Measurements from ENCODE around the gene UNC13D. TPM values are rescaled to one million over a fixed set of nuclear protein-coding genes. Genes with fewer than 3 reads are reported as not detected.
"Not testable (repeated sequence)": the region's sequence is repeated elsewhere in the genome, so short reads cannot be mapped to it uniquely, and the experiment has no call there.

The UNC13D gene
- total and polyA plus RNA-seq, 2 of the 4 experiments (the other 2 are of a cell fraction): under 0.01 to 0.31 TPM

- peak overlapping the region; percentile 98 for H3K4ac ChIP-seq (ENCODE audit: low read depth, low read length)
- in situ Hi-C loops (cut with MboI; ENCODE audit: low sequenced_read_pairs) (no loop called here), dilution Hi-C loops (cut with HindIII; ENCODE audit: low sequenced_read_pairs, unreplicated experiment) (no loop called here), intact Hi-C loops (cut with micrococcal nuclease) (loop anchor here (10.0 kb wide), 1 partner anchor 85 kb away; the partner anchor contains the start of gene UNK)
- H3K23ac ChIP-seq (ENCODE audit: low read depth, low read length): peak overlapping the region; percentile 93
- peak overlapping the region; percentile 94 to 97 for H4K8ac ChIP-seq (ENCODE audit: low read depth in 2 of 2, low read length in 2 of 2)
- H3K36me3 ChIP-seq (ENCODE audit: control insufficient read depth, insufficient read depth, low read length): no peaks in the 10 kb centered on the region; the same call in 1 of the 2 replicates
- peak overlapping the region; percentile 64 for H3K4me2 ChIP-seq (ENCODE audit: low read depth, low read length)
- DNase-seq: peak; percentile 84
- H3K27me3 ChIP-seq (ENCODE audit: control insufficient read depth, insufficient read depth, low read length): no peaks in the 10 kb centered on the region
- POLR2A ChIA-PET (ENCODE audit: unreplicated experiment): interaction anchor here (0.7 to 0.8 kb wide), 2 partner anchors 14 to 89 kb away, joined by 3 read pairs; partner anchors contain the start of gene WBP2
- H3K27ac ChIP-seq (ENCODE audit: insufficient read depth, low read length): peak overlapping the region; percentile 94
- peak; percentile 77 for TF ChIP-seq BHLHE40 (IDR thresholded peaks at IDR 0.05; ENCODE audit: low read depth, low read length)
- peak; percentile 79 for TF ChIP-seq CEBPB (IDR thresholded peaks at IDR 0.05; ENCODE audit: low read depth, low read length)
- TF ChIP-seq SMC3 (IDR thresholded peaks at IDR 0.05; ENCODE audit: low read depth, low read length): no peak
- peak overlapping the region; percentile 71 for H3K56ac ChIP-seq (ENCODE audit: extremely low read depth, insufficient read depth, low read length)
- no peaks in the 10 kb centered on the region for H4K20me1 ChIP-seq (ENCODE audit: insufficient read depth, low read length)
- peak overlapping the region; percentile 95 for H4K91ac ChIP-seq (ENCODE audit: insufficient read depth, low read depth, low read length)
- peak overlapping the region; percentile 95 for H3K14ac ChIP-seq (replicated peaks; ENCODE audit: low read depth, low read length)
- H2AFZ ChIP-seq (replicated peaks; ENCODE audit: low read length, poor library complexity): peak overlapping the region; percentile 95
- peak overlapping the region; percentile 96 for H4K5ac ChIP-seq (ENCODE audit: low read depth, low read length)
- peak overlapping the region; percentile 89 for H2AK5ac ChIP-seq (ENCODE audit: low read depth, low read length)
- peak overlapping the region; percentile 86 for H2BK120ac ChIP-seq (ENCODE audit: low read depth, low read length)
- 8% methylated on average over 6 of the region's 23 CpGs; no CpG with 5 or more reads in 1 of the 2 experiments for WGBS, 2 experiments (ENCODE audit: extremely low coverage in 2 of 2, insufficient read length in 1 of 2)
- peak overlapping the region; percentile 77 for H2BK5ac ChIP-seq (ENCODE audit: low read depth, low read length, poor library complexity, severe bottlenecking)
- BruUV-seq (replicated peaks): no TSS peak
- H3K79me1 ChIP-seq (ENCODE audit: low read depth in 1 of 2, low read length in 2 of 2): peaks cover 5 to 23% of the 10 kb centered on the region in 2 experiments; a peak in 3 of 4 replicates
- H3K18ac ChIP-seq (ENCODE audit: low read depth, low read length): peak overlapping the region; percentile 86
- peak overlapping the region; percentile 83 for H3K9ac ChIP-seq (ENCODE audit: low read depth, low read length)
- H3K4me1 ChIP-seq (ENCODE audit: control insufficient read depth, insufficient read depth, low read length): peaks cover 25% of the 10 kb centered on the region
- ATAC-seq (ENCODE audit: low read depth): peak; percentile 59
- H3K4me3 ChIP-seq (ENCODE audit: insufficient read depth, low read depth, low read length): peak overlapping the region; percentile 11; the same call in 1 of the 2 replicates
- CTCF ChIA-PET: interaction anchor here (0.7 kb wide), 1 partner anchor 9 kb away, joined by 3 read pairs; no protein-coding TSS in a partner anchor
- H3K9me1 ChIP-seq (ENCODE audit: insufficient read depth, low read length): peaks cover 13% of the 10 kb centered on the region
- peak overlapping the region; percentile 97 for H2AK9ac ChIP-seq (replicated peaks; ENCODE audit: low read depth, low read length, poor library complexity)
- H3K9me3 ChIP-seq (ENCODE audit: control insufficient read depth, insufficient read depth, low read length): no peaks in the 10 kb centered on the region
- peak overlapping the region; percentile 49 for H2BK15ac ChIP-seq (ENCODE audit: low read depth, low read length)
- H2BK20ac ChIP-seq (ENCODE audit: low read depth, low read length): peak overlapping the region; percentile 95
Observed at GRCh38 chr17:75869282-75870141, 25.3 kb upstream of the UNC13D start.

GRCh38 chr17:75868730-75869281, 24.6 kb upstream of the UNC13D start:
- Histone ChIP-seq H3K18ac (ENCODE audit: low read depth, low read length) (peak overlapping the region; percentile 70), H2BK15ac (ENCODE audit: low read depth, low read length) (peak overlapping the region; percentile 49; the same call in 2 of the 3 replicates), H3K4me2 (ENCODE audit: low read depth, low read length) (peak overlapping the region; percentile 64), H3K56ac (ENCODE audit: extremely low read depth, insufficient read depth, low read length) (peak overlapping the region; percentile 71), H4K5ac (ENCODE audit: low read depth, low read length) (peak overlapping the region; percentile 47), H3K9me1 (ENCODE audit: insufficient read depth, low read length) (peaks cover 13% of the 10 kb centered on the region), H2AK9ac (replicated peaks; ENCODE audit: low read depth, low read length, poor library complexity) (peak overlapping the region; percentile 97), H2AK5ac (ENCODE audit: low read depth, low read length) (peak overlapping the region; percentile 95), H3K27ac (ENCODE audit: insufficient read depth, low read length) (peak overlapping the region; percentile 94), H3K4ac (ENCODE audit: low read depth, low read length) (peak overlapping the region; percentile 98), H4K91ac (ENCODE audit: insufficient read depth, low read depth, low read length) (peak overlapping the region; percentile 95), H2BK5ac (ENCODE audit: low read depth, low read length, poor library complexity, severe bottlenecking) (peak overlapping the region; percentile 77), H2BK20ac (ENCODE audit: low read depth, low read length) (peak overlapping the region; percentile 95), H3K14ac (replicated peaks; ENCODE audit: low read depth, low read length) (peak overlapping the region; percentile 95), H3K23ac (ENCODE audit: low read depth, low read length) (peak overlapping the region; percentile 93; the same call in 1 of the 2 replicates), H2AFZ (replicated peaks; ENCODE audit: low read length, poor library complexity) (peak overlapping the region; percentile 95), H3K9ac (ENCODE audit: low read depth, low read length) (peak overlapping the region; percentile 1; the same call in 1 of the 2 replicates), H2BK120ac (ENCODE audit: low read depth, low read length) (peak overlapping the region; percentile 86), H3K79me1 (ENCODE audit: low read depth in 1 of 2, low read length in 2 of 2) (peaks cover 5 to 23% of the 10 kb centered on the region in 2 experiments; a peak in 3 of 4 replicates), H3K4me1 (ENCODE audit: control insufficient read depth, insufficient read depth, low read length) (peaks cover 29% of the 10 kb centered on the region), H4K8ac (ENCODE audit: low read depth in 2 of 2, low read length in 2 of 2) (peak overlapping the region; percentile 94 to 97; a peak in 3 of 4 replicates)
- dilution Hi-C loops (cut with HindIII; ENCODE audit: low sequenced_read_pairs, unreplicated experiment); intact Hi-C loops (cut with micrococcal nuclease); BruUV-seq (replicated peaks); CTCF ChIA-PET; DNase-seq; H4K20me1 ChIP-seq (ENCODE audit: insufficient read depth, low read length); H3K9me3 ChIP-seq (ENCODE audit: control insufficient read depth, insufficient read depth, low read length); ATAC-seq (ENCODE audit: low read depth); in situ Hi-C loops (cut with MboI; ENCODE audit: low sequenced_read_pairs); H3K27me3 ChIP-seq (ENCODE audit: control insufficient read depth, insufficient read depth, low read length); H3K4me3 ChIP-seq (ENCODE audit: insufficient read depth, low read depth, low read length); H3K36me3 ChIP-seq (ENCODE audit: control insufficient read depth, insufficient read depth, low read length): not testable (repeated sequence)
- POLR2A ChIA-PET (ENCODE audit: unreplicated experiment): interaction anchor here (0.8 kb wide), 1 partner anchor 14 kb away, joined by 3 read pairs; the partner anchor contains the start of gene WBP2
- no CpG with 5 or more reads among the region's 12 CpGs for WGBS, 2 experiments (ENCODE audit: extremely low coverage in 2 of 2, insufficient read length in 1 of 2)

Data from IMR-90 (cell line).